Measurements from ENCODE around the gene SULF2. TPM values are rescaled to one million over a fixed set of nuclear protein-coding genes. Genes with fewer than 3 reads are reported as not detected.

SULF2 gene
- total RNA-seq, 1 donor from 2014 or later = 78.2 TPM

DNA sequence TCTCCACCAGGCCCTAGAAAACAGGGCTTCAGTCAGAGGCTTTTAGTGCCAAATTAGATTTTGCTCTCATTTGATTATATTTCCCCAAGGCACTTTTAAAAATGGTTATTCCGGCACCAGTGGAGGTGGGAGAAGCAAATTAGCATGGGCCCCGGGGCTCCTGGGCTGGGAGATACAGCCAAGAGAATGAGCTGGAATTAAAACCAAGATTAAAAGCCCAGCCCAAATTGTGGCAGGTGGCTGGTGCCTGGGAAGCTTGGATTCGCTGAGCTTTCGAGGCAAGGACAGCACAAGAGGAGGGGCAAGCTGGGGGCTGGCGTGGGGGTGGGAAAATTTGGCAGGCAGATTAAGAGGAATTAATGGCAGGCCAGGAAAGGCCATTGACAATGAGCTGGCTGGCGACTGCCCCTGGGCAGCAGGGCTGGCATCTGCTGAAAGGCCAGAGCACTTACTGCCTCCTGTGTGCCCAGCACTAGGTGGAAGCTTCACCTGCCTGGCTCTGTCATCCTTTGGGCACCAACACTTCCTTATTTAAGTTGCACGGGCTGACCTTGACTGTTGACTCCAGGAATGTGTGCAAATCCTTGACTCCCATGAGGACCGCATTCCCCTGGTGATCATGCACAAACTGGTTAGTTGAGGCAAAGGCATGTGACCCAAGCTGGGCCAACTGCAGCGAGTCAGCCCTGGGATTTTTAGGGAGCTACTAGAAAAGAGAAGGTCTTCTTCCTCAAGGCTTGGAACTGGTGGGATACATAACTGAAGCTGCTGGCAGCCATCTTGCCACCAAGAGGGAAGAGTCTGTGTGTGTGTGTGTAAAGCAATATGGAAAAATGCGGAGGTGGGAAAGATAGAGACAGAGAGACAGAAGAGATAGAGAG, 76.1 kb downstream of the SULF2 start:
- Histone ChIP-seq H3K4me3 (ENCODE audit: low read depth, low read length) (no peak overlapping the region), H3K27me3 (ENCODE audit: control insufficient read depth, insufficient read depth, low read length) (no peaks in the 10 kb centered on the region), H3K36me3 (ENCODE audit: control insufficient read depth, insufficient read depth, low read length) (no peaks in the 10 kb centered on the region)
- DNase-seq (ENCODE audit: low read depth) = no peak
- TF ChIP-seq, protein P1, sequence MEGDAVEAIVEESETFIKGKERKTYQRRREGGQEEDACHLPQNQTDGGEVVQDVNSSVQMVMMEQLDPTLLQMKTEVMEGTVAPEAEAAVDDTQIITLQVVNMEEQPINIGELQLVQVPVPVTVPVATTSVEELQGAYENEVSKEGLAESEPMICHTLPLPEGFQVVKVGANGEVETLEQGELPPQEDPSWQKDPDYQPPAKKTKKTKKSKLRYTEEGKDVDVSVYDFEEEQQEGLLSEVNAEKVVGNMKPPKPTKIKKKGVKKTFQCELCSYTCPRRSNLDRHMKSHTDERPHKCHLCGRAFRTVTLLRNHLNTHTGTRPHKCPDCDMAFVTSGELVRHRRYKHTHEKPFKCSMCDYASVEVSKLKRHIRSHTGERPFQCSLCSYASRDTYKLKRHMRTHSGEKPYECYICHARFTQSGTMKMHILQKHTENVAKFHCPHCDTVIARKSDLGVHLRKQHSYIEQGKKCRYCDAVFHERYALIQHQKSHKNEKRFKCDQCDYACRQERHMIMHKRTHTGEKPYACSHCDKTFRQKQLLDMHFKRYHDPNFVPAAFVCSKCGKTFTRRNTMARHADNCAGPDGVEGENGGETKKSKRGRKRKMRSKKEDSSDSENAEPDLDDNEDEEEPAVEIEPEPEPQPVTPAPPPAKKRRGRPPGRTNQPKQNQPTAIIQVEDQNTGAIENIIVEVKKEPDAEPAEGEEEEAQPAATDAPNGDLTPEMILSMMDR (IDR thresholded peaks at IDR 0.05; ENCODE audit: insufficient read depth, low read length, poor library complexity, severe bottlenecking) = no peak

DNA sequence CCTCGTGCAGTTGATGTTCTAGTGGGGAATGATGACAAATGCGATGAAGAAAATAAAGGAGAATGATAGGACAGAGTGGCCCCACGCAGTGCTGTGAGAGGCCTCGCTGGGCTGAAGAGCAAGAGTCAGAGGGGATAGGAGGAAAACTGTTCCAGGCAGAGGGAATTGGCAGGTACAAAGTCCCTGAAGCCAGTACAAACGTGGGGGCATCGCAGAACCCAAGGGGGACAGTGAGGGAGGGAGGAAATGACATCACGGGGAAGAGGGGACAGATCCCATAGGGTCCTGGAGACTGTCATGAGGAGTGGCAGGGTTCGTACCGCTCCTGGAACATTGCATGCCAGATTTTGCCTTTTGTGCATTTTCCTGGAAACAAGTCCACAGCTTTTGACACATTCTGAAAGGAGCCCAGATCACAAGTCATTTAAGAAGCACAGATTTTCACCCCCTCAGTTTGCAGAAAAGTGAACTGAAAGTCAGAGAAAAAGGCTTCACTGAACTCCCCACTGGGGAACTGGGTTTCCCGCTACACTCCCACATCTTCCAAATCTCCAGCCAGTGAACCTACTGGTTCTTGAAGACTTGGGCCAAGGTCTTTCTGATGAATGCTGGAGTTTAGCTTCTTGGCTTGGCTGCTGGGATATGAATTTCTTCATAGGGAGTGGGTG, 77.0 kb downstream of the SULF2 start:
- no peak for DNase-seq (ENCODE audit: low read depth)
- no peak overlapping the region for H3K4me3 ChIP-seq (ENCODE audit: low read depth, low read length)
- TF ChIP-seq, protein P1 (IDR thresholded peaks at IDR 0.05; ENCODE audit: insufficient read depth, low read length, poor library complexity, severe bottlenecking) = no peak
- no peaks in the 10 kb centered on the region for H3K36me3 ChIP-seq (ENCODE audit: control insufficient read depth, insufficient read depth, low read length)
- H3K27me3 ChIP-seq (ENCODE audit: control insufficient read depth, insufficient read depth, low read length) = no peaks in the 10 kb centered on the region

DNA sequence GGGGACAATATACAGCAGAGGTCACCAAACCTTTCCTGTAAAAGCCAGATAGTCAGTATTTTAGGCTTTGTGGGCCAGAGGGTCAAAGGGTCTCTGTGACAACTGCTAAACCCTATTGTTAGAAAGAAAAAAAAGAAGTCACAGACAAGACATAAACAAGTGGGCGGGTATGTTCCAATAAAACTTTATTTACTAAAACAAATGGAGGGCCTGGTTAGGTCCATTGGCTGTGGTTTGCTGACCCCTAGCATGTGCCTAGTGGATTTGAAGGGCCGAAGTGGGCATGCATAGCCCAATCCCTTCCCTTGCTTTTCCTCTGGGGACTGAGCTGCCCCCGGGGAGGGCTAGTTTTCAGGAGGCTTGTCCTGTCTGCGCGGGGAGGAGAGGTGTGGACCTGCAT, 78.9 kb downstream of the SULF2 start:
- Histone ChIP-seq H3K36me3 (ENCODE audit: control insufficient read depth, insufficient read depth, low read length) (no peaks in the 10 kb centered on the region), H3K4me3 (ENCODE audit: low read depth, low read length) (no peak overlapping the region), H3K27me3 (ENCODE audit: control insufficient read depth, insufficient read depth, low read length) (no peaks in the 10 kb centered on the region)
- DNase-seq (ENCODE audit: low read depth) = no peak
- TF ChIP-seq, protein P1 (IDR thresholded peaks at IDR 0.05; ENCODE audit: insufficient read depth, low read length, poor library complexity, severe bottlenecking) = no peak

DNA sequence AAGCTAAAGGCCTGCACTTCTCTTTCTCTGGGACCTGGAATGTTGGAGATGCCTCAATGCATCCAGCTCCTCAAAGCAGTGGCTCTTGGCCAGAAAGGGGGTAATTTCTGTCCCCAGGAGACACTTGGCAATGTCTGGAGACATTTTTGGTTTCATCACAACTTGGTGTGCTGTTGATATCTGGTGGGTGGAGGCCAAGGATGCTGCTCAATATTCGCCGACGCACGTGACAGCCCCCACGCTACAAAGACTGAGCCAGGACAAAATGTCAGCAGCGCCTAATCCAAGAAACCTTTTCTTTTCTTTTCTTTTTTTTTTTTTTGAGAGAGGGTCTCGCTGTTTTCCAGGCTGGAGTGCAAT, 79.8 kb downstream of the SULF2 start:
- no peak for DNase-seq (ENCODE audit: low read depth)
- no peaks in the 10 kb centered on the region for H3K27me3 ChIP-seq (ENCODE audit: control insufficient read depth, insufficient read depth, low read length)
- TF ChIP-seq, protein P1 (IDR thresholded peaks at IDR 0.05; ENCODE audit: insufficient read depth, low read length, poor library complexity, severe bottlenecking) = no peak
- no peaks in the 10 kb centered on the region for H3K36me3 ChIP-seq (ENCODE audit: control insufficient read depth, insufficient read depth, low read length)
- no peak overlapping the region for H3K4me3 ChIP-seq (ENCODE audit: low read depth, low read length)

DNA sequence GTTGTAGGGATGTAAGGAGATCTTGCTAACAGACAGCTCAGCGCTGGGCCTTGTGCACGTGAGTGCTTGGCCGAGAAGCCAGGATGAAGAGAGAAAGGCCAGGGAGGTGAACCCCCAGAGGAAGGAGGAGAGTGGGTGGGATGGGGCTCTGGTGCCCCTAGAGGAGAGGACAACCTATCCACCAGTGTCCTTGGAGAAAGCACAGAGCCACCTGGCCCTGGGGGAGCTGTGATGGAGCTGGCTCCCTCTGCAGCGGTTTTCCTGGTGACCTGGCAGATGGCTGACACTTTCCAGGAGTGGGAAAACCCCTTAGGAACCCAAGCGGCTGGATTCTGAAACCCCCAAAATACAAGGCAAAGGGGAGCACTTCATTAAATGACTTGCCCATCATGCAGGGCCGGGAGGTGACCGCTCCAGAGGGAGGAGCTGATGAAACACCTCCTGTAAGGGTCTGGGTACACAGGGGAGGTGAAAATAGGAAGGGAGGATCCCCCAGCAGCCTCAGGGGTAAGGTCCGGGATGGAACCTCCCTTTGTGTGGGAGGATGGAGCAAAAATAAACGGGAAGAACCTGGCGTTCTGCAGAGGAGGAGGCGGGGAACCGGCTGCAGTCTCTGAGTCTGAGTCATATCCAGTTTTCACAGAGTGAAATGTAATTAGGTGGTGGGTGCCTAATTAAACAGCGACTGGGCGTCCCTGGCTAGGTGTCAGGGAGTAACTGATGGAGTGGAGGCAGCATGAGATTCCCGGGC, 80.4 kb downstream of the SULF2 start:
- H3K27me3 ChIP-seq (ENCODE audit: control insufficient read depth, insufficient read depth, low read length) = no peaks in the 10 kb centered on the region
- DNase-seq (ENCODE audit: low read depth) = no peak
- H3K36me3 ChIP-seq (ENCODE audit: control insufficient read depth, insufficient read depth, low read length) = no peaks in the 10 kb centered on the region
- TF ChIP-seq, protein P1 (IDR thresholded peaks at IDR 0.05; ENCODE audit: insufficient read depth, low read length, poor library complexity, severe bottlenecking) = no peak
- H3K4me3 ChIP-seq (ENCODE audit: low read depth, low read length) = no peak overlapping the region
